Activated T-cell treated with anti-CD3 and anti-CD28 coated beads, Interleukin-2, amount 50 U/mL, for 48 hours (primary cell): ENCODE measurements around the gene SCUBE2.

ENCODE experiments used
- DNase-seq, 2 experiments: peaks; one replicate each; pipeline ENCODE4 v3.0.0-alpha.2; 2020

SCUBE2 gene

DNA sequence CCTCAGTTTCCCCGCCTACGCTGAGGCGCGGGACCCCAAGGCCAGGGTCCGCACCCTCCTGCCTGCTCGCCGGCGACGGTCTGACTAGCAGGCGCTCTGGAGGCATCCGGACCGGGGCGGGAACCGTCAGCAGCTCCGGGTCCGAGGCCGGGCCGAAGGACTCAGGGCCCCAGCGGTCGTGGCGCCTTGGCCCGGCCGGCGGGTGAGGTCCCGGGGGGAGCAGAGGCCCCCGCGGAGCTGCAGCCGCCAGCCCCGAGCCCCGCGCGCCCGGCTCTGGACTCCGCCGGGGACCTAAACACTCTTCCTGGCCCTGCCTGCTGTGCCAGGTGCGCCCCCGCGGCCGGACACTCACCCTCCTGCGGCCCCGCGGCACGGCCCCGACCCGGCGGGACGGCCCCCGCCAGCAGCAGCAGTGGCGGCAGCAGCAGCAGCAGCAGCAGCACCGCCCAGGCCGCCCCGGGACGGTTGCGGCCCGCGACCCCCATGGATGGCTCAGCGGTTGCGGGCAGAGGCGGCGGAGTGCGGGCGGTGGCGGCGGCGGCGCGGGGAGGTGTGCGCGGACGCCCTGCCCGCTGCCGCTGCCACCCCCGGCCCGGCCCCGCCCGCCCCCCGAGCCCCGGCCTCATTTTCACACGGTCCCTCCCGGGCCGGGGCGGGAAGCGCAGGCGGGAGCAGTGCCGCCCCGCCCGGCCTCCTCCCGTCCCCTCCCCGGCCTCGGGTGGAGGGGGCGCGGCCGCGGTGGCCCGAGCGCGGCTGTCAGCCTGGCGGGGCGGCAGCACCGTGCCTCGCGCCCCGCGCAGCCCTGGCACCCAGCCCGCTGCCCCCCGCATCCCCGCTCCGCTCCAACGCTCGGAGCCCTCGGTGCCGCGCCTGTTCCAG lies at the start of gene SCUBE2:
TSS of gene SCUBE2 (minus strand) at position 556 of the 879 bp plus-strand sequence. CDS start at position 485, 71 bp downstream.
- no peak for DNase-seq

DNA sequence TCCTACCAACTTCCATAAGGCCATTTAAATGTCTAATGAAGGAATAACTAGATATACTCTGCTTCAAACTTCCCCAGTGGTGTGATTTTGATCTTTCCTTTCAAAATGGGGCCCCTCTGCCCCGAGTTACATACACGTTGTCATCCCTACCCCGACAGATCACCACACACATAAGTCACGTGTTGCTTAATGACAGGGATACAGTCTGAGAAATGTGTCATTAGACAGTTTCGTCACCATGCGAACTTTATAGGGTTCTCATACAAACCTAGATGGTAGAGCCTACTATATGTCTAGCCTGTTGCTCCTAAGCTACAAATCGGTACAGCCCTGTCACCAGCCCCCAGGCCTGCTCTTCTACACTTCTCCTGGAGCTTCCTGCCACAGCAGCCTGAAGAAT lies 49.8 kb upstream of the SCUBE2 start:
- no peak for DNase-seq

DNA sequence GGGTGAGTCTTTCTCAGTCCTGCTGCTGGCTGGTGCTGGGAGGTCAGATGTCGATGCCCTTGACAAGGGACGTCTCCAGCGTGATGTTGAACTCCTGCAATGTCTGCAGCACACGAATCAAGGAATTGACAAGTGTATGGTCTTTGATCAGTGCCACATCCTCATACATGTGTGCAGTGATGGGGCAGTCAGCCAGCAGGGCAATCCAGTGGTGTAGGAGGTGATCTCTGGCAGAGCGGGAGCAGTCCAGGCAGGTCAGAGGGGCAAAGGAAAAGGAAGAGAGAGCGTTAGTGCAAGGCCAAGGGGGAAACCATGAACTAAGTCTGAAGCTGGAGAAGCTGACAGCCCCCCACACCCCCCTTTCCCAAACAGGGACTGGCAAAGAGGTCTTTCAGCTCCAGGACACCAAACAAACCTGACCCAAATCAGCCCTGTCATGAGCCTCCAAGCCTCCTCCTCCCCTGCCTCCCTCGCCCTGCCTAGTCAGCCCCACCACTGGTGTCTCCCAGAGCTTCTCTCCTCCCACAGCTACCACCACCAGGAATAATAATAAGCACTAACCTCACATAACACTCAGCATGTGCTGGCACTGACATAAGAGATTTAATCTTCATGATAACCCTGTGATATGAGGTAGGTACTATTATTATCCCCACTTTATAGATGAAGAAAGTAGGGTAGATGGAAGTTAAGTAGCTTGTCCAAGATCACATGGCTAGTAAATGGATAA lies 48.4 kb upstream of the SCUBE2 start:
- DNase-seq = no peak

DNA sequence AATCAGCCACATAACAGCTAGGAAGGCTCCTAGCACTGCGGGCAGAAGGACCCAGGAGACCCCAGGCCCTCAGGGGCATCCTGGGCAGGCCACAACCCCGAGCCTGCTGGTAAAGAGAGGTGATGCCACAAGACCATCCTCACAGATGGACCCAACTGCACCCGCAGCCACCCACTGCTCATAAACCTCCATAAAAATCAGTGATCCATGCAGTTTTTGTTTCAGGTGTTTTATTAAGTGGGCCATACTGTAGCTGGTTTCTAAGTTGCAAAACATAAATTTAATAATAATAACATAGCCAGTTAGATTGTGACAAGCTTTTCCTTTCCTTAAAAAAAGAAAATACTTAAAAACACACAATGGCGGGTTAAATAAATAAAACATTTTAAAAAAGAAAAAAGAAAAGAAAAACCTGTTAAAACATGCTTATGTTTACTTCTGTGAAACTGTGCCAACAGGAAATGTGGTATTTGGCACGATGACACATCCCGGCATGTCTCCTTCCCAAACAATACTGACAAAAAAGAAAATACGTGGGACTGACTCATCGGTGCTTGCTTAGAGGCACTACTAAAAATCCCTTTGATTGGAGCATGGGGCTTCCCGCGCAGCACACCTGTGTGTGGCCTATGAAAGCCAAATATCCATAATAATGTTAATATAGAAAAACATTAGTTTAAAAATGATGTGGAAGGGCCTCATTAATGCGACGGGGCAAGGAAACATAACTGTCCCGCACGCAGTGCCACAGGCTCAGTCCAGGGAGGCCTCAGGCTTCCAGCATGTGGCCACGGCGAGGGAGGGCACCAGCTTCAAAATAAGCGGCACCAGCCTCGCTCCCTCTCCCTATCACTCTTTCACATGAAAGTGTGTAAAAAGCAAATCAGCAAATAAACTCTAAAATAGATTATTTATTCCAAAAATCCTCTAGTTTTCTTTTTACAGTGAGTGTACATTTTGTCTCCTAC lies 47.5 kb upstream of the SCUBE2 start:
- DNase-seq = peak in 1 of 2 experiments; percentile 30

DNA sequence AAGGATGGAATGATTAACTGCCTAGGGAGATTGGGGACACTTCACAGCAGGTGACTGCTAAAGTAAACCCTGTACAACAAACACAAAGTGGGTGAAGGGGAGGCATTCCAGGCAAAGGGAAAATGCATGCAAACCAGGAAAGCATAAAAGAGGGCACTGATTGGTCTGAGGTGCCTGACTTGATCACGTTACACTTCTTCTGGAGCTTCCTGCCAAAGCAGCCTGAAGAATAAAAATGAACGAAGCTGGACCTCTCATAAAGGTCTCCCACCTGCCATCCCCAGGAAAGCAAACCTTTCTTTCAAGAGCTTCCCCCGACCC lies 46.7 kb upstream of the SCUBE2 start:
- no peak for DNase-seq

DNA sequence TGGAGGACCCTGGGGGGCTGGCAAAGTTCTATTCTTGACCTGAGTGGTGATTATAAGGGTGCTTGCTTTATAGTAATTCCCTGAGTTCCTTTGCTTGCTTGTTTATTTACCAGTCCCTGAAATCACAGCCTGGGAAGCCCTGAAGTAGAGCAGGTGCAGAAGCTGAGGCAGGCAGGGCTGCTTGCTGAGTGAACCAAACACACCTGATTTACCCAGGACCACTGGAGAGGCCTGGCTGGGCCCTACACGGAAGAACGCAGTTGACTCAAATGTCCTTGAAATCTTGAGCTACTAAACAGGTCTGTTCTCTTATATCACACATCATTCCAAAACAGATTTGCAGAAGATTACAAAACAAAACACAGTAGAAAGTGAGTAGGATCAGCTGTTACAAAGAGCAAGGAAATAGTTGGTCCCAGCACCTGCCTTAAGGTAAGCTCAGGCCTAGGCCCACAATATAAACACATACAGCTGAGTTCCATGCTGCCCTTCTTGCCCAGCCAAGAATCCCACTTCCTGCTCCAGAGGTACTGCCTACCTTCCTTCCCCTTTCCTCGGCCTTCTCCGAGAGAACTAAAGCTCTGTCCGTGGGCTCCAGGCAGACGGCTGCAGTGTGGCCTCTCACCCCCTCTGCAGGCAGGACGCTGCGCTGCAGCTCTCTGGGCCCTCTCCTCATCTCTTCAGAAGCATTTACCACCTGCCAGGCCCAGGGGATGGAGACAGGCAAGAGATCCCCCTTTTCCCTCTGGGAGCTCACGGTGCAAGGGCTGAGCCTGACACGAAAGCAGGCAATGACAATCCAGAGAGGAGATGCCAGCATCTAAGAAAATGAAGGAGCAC lies 46.1 kb upstream of the SCUBE2 start:
- peak; percentile 83 to 87 for DNase-seq

DNA sequence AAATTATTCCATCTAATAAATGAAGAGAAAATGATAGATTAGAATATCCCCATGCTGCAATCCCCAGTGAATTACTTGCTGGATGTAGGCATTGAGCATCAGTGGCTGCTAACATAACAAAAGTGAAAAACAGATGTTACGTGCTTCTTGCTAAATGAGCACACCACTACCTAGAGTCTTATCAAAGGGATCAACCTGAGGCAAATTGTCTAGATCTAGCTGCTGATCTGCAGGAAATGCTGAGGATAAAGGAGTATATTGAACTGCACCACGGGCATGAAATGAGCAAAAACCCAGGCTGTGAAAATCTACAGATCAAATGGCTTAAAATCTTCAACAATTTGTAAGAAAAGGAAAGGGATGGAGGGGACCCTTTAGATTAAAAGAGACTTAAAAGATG lies 45.3 kb upstream of the SCUBE2 start:
- DNase-seq = no peak

DNA sequence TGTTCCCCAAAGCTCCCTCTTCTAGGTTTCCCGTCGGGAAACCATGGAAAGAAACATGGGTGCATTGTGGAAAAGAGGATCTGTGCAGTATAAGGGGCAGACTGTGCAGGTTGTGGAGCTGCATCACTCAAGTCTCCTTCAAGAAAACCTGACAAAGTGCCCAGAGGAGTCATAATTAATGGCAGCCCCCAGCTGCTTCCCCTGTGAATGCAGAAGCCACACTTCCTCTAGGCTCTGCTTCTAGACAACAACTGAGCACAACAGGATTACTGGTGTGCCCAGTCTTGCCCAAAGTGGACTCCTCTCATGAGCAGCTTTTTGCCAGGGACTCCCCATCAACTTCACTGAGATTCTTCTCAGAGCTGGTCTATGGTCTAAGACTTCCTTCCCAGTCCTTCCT lies 42.6 kb upstream of the SCUBE2 start:
- no peak for DNase-seq

DNA sequence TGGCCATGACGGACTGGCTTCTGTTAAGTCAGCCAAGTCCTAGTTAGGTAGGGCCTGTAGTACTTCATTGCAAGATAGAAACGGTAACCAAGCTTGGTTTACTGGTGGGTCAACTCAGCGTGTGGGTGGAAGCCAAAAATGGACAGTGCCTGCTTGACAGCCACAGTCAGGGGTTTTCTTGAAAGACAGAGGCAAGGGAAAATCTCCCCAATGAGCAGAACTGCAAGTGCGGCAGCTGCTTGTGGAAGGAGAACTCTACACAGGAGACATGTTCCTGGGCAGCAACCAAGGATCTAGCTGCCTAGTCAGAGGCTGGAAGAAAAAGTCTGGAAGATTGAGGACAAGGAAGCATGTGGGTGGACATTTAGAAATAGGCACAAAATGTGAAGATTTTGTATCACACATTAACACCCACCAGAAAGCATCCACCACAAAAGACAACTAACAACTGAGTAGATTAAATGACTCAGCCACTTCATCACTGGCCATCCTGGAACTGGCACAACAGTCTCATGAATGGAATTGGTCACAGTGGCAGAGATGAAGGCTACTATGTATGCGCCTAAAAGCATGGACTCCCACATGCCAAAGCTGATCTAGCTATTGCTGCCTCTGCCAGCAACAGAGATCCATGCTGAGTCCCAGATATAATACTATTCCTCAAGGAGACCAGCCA lies 40.9 kb upstream of the SCUBE2 start:
- no peak for DNase-seq

DNA sequence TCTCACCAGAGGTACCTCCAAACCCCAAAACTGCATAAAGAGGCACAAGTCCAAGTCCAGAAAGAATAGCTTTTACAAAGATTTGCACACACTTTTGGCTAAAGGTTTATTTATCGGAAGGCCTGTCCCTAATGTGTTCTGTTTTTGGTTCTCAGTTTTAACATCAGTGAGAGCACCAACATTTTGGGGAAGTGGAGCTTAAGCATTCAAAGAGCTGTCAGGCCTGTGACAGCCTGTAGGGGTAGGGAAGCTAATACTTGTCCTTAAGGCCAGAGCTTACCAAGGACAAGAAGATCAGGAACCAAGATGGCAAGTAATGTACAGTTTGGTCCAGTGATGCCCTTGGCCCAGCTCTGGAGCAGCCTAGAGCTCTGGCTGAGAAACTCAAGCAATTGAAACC lies 38.9 kb upstream of the SCUBE2 start:
- DNase-seq = no peak

DNA sequence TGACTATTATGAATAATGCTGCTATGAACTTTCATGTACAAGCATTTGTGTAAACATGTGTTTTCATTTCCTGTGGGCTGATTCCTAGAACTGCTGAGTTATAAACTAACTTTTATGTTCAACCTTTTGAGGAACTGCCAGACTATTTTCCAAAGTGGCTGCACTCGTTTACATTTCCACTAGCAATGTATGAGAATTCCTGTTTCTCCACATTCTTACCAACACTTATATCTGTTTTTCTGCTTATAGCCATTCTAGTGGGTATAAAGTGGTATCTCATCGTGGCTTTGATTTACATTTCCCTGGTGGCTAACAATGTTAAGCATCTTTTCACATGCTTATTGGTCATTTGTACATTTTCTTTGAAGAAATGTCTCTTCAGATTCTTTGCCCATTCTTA lies 35.2 kb upstream of the SCUBE2 start:
- DNase-seq = no peak

DNA sequence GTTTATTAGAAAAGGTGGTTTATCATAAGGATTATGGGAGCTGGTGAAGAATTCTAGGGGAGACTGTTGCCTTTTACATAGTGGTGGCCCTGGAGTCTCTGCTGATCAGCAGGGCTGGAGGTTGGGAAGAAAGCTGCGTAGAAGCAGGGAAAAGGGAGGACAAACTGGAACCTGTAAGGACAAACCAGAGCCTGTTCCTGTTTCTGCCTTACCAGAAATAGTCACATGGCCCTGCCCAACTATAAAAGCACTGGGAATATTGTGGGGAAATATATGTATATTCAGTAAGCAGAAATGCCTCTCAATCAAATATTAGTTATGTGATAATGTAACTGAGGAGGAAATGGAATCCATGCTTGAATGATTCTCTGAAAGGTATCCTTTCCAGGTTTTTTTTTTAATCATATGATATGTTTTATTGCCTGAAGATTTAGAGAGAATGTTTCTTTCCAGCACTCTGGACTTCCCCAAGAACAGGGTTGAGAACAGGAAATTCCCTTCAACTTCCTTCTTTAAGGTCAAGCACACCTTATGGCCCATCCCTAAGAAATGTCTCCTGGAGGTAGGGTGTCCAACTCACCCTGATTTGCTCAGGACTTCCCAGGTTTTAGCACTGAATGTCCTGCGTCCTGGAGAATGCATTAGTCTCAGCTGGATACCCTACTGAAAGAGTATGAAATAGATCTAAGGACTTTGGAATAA lies 33.9 kb upstream of the SCUBE2 start:
- no peak for DNase-seq

DNA sequence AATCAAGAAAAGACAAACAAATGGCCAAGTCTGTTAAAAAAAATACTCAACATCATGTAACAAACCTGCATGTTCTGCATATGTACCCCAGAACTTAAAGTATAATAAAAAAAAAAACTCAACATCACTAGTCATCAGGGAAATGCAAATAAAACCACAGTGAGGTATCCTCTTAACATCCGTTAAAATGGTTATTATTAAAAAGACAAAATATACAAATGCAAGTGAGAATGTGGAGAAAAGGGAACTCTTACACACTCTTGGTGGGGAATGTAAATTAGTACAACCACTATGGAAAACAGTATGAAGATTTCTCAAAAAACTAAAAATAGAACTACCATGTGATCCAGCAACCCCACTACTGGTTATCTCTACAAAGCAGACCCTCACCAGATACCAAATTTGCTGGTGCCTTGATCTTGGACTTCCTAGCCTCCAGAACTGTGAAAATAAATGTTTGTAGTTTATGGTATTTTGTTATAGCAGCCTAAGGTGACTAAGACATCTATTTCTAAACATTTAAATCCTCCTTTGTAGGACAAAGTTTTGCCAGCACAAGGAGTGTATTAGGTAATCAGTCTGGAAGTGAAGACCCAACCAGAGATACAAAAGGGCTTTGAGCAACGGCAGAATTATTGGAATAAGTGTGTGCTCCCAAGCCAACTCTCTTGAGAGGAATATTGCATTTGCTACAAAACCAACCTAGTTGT lies 32.4 kb upstream of the SCUBE2 start:
- no peak for DNase-seq

DNA sequence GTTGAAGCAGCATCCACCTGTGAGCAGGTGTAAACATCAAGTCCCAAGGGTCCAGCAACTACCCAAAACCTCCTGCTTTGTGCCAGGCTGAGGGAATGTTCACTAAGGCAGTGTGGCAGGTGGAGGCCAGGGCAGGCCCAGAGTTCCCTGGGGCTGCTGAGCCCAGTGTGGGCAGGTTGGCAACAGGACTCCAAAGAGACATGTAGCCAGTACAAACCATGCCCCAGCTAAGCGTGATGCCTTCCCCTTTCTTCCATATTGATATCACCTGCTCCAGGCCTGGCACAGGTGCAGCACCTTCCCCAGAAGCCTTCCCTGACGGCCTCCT lies 30.0 kb upstream of the SCUBE2 start:
- no peak for DNase-seq

DNA sequence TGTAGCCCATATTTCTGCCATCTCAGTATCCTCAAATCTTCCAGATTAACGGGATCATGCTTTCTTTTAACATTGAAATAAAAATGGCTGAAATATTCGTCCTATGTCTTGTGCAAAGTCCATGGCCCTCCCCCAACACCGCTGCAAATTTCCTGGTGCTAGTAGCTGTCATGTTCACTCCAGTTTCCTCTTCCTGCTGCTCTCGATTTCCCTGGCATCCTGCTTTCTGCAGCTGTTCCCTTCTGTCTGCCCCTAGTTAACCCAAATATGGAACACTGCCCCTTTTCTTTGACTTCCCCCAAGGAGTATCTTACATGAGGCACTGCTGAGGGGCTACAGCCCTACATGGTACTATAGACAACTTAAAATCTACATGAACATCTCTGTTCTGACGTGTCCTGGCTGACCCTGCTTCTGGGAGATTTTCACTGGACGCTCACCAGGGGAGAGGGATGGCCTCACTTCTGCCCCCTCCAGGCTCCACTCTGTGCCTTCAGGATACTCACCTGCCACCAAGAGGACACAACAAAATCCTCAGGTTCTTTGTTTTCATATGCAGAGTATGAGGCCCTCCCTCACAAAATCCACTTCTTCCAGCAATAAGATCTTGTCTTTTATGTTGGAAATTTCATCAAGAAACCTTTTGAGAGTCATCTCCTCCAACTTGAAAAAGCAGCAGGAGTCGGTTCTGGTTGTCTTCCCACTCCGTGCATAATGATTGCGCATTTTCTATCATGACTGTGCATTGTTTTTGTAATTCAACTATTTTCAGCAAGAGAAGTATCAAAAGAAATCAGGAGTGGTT lies 29.5 kb upstream of the SCUBE2 start:
- DNase-seq = no peak

DNA sequence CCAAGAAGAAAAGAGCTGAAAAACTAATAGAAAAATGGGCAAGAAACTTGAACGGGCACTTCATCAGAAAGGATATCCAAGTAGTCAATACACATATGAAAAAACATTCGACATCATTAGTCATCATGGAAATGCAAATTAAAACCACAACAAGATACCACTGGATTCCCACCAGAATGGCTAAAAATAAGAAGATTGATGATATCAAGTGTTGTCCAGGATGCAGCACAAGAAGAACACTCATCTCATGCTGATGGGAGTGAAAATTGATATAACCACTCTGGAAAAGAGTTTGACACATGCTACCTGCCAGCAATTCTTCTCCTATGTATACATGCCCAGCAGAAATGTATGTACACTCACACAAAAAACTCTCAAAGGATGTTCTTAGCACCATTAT lies 26.9 kb upstream of the SCUBE2 start:
- DNase-seq = no peak

DNA sequence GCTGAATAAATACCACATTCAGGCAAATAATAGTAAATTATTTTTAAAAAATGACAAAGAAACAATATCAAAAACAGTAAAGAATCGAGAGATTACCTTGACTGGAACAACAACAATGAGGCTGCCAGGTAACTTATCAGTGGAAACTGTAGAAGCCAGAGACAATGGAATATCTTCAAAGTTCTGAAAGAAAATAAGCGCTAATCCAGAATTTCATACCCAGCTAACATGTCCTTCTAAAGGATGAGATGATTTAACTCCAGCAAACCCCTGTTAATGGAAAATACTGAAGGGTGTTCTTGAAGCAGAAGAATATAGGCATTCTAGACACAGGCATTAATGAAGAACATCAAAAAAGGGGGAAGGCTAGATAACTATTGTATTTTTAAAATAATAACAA lies 20.7 kb upstream of the SCUBE2 start:
- DNase-seq = no peak

DNA sequence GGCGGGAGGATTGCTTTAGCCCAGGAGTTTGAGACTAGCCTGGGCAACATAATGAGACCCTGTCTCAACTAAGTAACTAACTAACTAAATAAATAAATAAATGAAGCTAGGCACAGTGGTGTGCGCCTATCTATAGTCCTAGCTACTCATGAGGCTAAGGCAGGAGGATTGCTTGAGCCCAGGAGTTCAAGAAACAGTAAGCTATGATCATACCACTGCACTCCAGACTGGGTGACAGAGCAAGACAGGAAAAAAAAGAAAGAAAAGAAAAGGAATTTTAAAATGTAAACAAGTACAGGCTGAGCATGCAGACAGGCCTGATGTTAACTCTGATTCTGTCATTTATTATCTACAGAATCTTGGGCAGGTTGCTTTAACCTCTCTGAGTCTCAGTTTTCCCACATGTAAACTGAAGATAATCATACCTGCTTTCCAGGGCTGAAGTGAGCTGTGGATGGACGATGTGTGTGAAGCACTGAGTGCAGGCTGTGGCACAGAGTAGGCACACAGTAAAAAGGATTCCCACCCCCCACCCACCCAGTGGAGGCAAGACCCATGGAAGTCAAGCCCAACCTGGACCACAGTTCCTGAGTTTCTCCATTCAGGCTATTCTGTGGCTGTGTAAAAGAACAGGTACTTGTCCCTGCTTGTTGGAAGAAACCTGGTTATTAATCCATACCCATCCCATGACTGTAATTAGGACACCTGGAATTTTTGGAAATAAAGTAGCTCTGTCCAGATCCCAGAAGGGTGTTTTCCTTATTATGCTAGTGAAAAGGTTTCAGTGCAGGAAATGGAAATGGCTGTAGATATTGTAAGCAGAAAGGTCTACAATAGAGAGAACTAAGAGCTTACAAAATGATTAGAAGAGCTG lies 18.7 kb upstream of the SCUBE2 start:
- no peak for DNase-seq

DNA sequence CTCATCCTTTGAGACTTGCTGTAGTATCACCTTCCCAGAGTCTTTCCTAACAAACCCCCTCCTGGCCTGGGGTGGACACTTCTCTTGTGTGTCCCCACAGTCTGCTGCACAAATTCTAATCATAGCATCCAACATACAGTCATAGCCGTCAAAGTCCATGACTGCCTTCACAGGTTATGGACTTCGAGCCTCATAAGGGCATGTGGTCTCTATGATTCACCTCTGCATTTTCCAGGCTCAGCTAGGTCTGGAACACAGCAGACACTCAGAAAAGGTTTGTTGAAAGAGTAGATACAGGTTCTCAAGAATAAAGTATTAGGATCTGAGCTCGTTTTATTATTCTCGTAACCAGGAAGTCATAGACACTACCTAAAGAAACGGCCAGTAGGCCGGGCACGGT lies 13.2 kb upstream of the SCUBE2 start:
- DNase-seq = no peak
